ENCODE results near the gene HBP1.

GRCh38 chr7:107171496-107171895, 2.7 kb downstream of the HBP1 start:
- TF ChIP-seq MYC (IDR thresholded peaks at IDR 0.05; ENCODE audit: low read depth, low read length) (no peak), CTCF (IDR thresholded peaks at IDR 0.05; ENCODE audit: low read depth, low read length) (no peak), POLR2A (IDR thresholded peaks at IDR 0.05; ENCODE audit: extremely low read depth, insufficient read length) (no peak), MAX (IDR thresholded peaks at IDR 0.05; ENCODE audit: low read depth, low read length) (no peak)

Measured in NB4 (cell line).